SK-MEL-5 (cell line): ENCODE data around the gene POMT2. TPM values are rescaled to one million over a fixed set of nuclear protein-coding genes. Genes with fewer than 3 reads are reported as not detected.
"Not testable (repeated sequence)": the region's sequence is repeated elsewhere in the genome, so short reads cannot be mapped to it uniquely, and the experiment has no call there.

Experiments used
- DNase-seq: peaks from one replicate; pipeline ENCODE4 v3.0.0-alpha.2; 2016; ENCODE audit warnings: low read depth, low spot score
- in situ Hi-C: cut with HindIII; loops from 2 replicates; pipeline ENCODE4 v1.10.0; 2016; ENCODE audit warnings: low sequenced_read_pairs, high pct_unique_total_duplicates, low pct_unique_long_range_greater_than_20kb
- polyA plus RNA-seq, 2 experiments: library from polyadenylated mRNA; depleted of rRNA; stranded (reverse); fragments of >200 nt; gene quantifications; 2 replicates each; pipeline ENCODE4 v1.2.3, GENCODE V29; 2015
- total RNA-seq: library from RNA; depleted of rRNA; stranded (reverse); fragments of >200 nt; shearing (Covaris generic); gene quantifications from 2 replicates; pipeline ENCODE4 v1.2.3, GENCODE V29; 2014; rRNA removed

The POMT2 gene
- 22.2 and 23.8 TPM in 2 replicates for total RNA-seq
- polyA plus RNA-seq (2015; cell fraction: cytosol; rRNA removed) = 23.4 and 31.7 TPM in 2 replicates
- polyA plus RNA-seq (2015; cell fraction: nucleus; rRNA removed) = 284 and 333 TPM in 2 replicates

GRCh38 chr14:77320238-77320935, at the start of gene POMT2:
POMT2 (minus strand) TSS chr14:77320883; CDS start chr14:77320681, 202 bp downstream.
- DNase-seq = peak; percentile 90
- in situ Hi-C loops = no loop called here

GRCh38 chr14:77369285-77369684, 48.6 kb upstream of the POMT2 start:
- no peak for DNase-seq
- in situ Hi-C loops = no loop called here

GRCh38 chr14:77364146-77364545, 43.5 kb upstream of the POMT2 start:
- DNase-seq = no peak

GRCh38 chr14:77359626-77360025, 38.9 kb upstream of the POMT2 start:
- in situ Hi-C loops = no loop called here
- DNase-seq = no peak

More at GRCh38 chr14:77364146-77364545, 43.5 kb upstream of the POMT2 start:
- in situ Hi-C loops = no loop called here

- in situ Hi-C loops = no loop called here
Observed at GRCh38 chr14:77356899-77357298, 36.2 kb upstream of the POMT2 start.

GRCh38 chr14:77355811-77356210, 35.1 kb upstream of the POMT2 start:
- peak; percentile 97 for DNase-seq
- in situ Hi-C loops = no loop called here

More at GRCh38 chr14:77356899-77357298, 36.2 kb upstream of the POMT2 start:
- no peak for DNase-seq

- DNase-seq = peak; percentile 89
- in situ Hi-C loops = no loop called here
Observed at GRCh38 chr14:77353469-77354141, 32.9 kb upstream of the POMT2 start.

- in situ Hi-C loops = no loop called here
- no peak for DNase-seq
Observed at GRCh38 chr14:77347751-77348150, 27.1 kb upstream of the POMT2 start.

GRCh38 chr14:77346495-77346894, 25.8 kb upstream of the POMT2 start:
- in situ Hi-C loops = no loop called here
- DNase-seq = no peak

- in situ Hi-C loops = no loop called here
- no peak for DNase-seq
Observed at GRCh38 chr14:77344377-77344996, 23.8 kb upstream of the POMT2 start.

GRCh38 chr14:77343662-77344061, 23.0 kb upstream of the POMT2 start:
- no peak for DNase-seq
- in situ Hi-C loops = no loop called here

- DNase-seq = no peak
- in situ Hi-C loops = no loop called here
Observed at GRCh38 chr14:77342726-77343397, 22.2 kb upstream of the POMT2 start.

- DNase-seq = no peak
- in situ Hi-C loops = no loop called here
Observed at GRCh38 chr14:77340389-77340788, 19.7 kb upstream of the POMT2 start.

GRCh38 chr14:77339407-77339806, 18.7 kb upstream of the POMT2 start:
- DNase-seq = no peak
- in situ Hi-C loops = no loop called here

- DNase-seq = no peak
- in situ Hi-C loops = no loop called here
Observed at GRCh38 chr14:77338302-77338701, 17.6 kb upstream of the POMT2 start.

- in situ Hi-C loops = no loop called here
- DNase-seq = no peak
Observed at GRCh38 chr14:77337880-77338279, 17.2 kb upstream of the POMT2 start.

- in situ Hi-C loops, DNase-seq: not testable (repeated sequence)
Observed at GRCh38 chr14:77337255-77337654, 16.6 kb upstream of the POMT2 start.

- DNase-seq = no peak
- in situ Hi-C loops = no loop called here
Observed at GRCh38 chr14:77335576-77335975, 14.9 kb upstream of the POMT2 start.
